H1 (cell line): ENCODE data around the gene LHFPL6.

Experiments
- POLR2A ChIP-seq, 2 experiments: IDR thresholded peaks; 1 replicate in 1 of 2; 2 replicates in 1 of 2; pipeline ENCODE4 v1.6.1; 2011; ENCODE audit warnings: low read depth in 2 of 2, low read length in 2 of 2, mild to moderate bottlenecking in 2 of 2; ENCODE audit errors: control extremely low read depth in 1 of 2
- POLR2AphosphoS5 ChIP-seq: IDR thresholded peaks from 2 replicates; pipeline ENCODE4 v1.6.1; 2011; ENCODE audit warnings: low read depth, low read length
- RFX5 ChIP-seq: IDR thresholded peaks from 2 replicates; pipeline ENCODE4 v1.6.1; 2011; ENCODE audit warnings: low read depth, low read length, improper control_type of control experiment, borderline replicate concordance
- RXRA ChIP-seq: IDR thresholded peaks from 2 replicates; pipeline ENCODE4 v1.6.1; 2011; ENCODE audit warnings: low read depth, mild to moderate bottlenecking, low read length, moderate library complexity; ENCODE audit not compliant: insufficient read depth
- SAP30 ChIP-seq: fragments of 300-600 bp; sonication (generic); IDR thresholded peaks from 2 replicates; pipeline ENCODE4 v1.7.1; 2012; ENCODE audit warnings: low read length, moderate library complexity, mild to moderate bottlenecking, inconsistent platforms; ENCODE audit not compliant: insufficient read depth, insufficient replicate concordance
- TBP ChIP-seq: IDR thresholded peaks from 2 replicates; pipeline ENCODE4 v1.6.1; 2011; ENCODE audit warnings: low read depth, low read length, improper control_type of control experiment
- TF ChIP-seq, protein P1 (sequence below), 3 experiments: IDR thresholded peaks; 1 replicate in 2 of 3; 2 replicates in 1 of 3; pipeline versions ENCODE4 v1.5.1 to v1.6.1; 2011; ENCODE audit warnings: low read length in 3 of 3, mild to moderate bottlenecking in 3 of 3, inconsistent platforms in 2 of 3, low read depth in 1 of 3, moderate library complexity in 1 of 3; ENCODE audit not compliant: insufficient read depth in 1 of 3; ENCODE audit errors: control extremely low read depth in 1 of 3
- TF ChIP-seq, protein P2 (sequence below): IDR thresholded peaks from 2 replicates; pipeline ENCODE4 v1.6.1; 2012; ENCODE audit warnings: inconsistent platforms

DNA sequence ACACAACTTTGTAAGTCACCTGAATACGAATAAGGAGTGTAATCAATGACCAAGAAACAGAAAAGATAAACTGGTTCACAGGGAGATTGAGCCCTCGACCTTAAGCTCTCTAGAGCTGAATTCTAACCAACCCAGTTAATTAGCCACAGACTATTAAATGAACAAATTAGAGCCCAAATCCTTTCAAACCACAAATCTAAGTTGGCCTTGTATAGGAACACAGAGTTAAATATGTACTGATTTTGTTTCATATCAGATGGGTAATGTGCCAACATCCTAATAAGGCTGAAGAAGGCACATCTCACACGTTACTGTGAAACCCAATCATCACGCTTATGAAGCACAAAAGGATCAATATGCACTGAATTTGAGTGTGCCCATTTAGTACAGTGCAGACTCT, 156.1 kb downstream of the LHFPL6 start:
- TF ChIP-seq POLR2A (IDR thresholded peaks at IDR 0.05; ENCODE audit: control extremely low read depth in 1 of 2, low read depth in 2 of 2, low read length in 2 of 2) = no peak
- TF ChIP-seq, protein P1, sequence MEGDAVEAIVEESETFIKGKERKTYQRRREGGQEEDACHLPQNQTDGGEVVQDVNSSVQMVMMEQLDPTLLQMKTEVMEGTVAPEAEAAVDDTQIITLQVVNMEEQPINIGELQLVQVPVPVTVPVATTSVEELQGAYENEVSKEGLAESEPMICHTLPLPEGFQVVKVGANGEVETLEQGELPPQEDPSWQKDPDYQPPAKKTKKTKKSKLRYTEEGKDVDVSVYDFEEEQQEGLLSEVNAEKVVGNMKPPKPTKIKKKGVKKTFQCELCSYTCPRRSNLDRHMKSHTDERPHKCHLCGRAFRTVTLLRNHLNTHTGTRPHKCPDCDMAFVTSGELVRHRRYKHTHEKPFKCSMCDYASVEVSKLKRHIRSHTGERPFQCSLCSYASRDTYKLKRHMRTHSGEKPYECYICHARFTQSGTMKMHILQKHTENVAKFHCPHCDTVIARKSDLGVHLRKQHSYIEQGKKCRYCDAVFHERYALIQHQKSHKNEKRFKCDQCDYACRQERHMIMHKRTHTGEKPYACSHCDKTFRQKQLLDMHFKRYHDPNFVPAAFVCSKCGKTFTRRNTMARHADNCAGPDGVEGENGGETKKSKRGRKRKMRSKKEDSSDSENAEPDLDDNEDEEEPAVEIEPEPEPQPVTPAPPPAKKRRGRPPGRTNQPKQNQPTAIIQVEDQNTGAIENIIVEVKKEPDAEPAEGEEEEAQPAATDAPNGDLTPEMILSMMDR (IDR thresholded peaks at IDR 0.05; ENCODE audit: control extremely low read depth in 1 of 3, insufficient read depth in 1 of 3, low read depth in 1 of 3, low read length in 3 of 3) = no peak
- TF ChIP-seq POLR2AphosphoS5 = no peak
- TF ChIP-seq SAP30 = no peak
- no peak for TF ChIP-seq RFX5
- no peak for TF ChIP-seq RXRA
- no peak for TF ChIP-seq TBP
- TF ChIP-seq, protein P2, sequence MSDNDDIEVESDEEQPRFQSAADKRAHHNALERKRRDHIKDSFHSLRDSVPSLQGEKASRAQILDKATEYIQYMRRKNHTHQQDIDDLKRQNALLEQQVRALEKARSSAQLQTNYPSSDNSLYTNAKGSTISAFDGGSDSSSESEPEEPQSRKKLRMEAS = no peak
